Measurements from ENCODE around the gene TTC12. TPM values are rescaled to one million over a fixed set of nuclear protein-coding genes. Genes with fewer than 3 reads are reported as not detected.

The TTC12 gene
- total and polyA plus RNA-seq, 8 donors = 4.3 to 13.9 (median 8.0) TPM

DNA sequence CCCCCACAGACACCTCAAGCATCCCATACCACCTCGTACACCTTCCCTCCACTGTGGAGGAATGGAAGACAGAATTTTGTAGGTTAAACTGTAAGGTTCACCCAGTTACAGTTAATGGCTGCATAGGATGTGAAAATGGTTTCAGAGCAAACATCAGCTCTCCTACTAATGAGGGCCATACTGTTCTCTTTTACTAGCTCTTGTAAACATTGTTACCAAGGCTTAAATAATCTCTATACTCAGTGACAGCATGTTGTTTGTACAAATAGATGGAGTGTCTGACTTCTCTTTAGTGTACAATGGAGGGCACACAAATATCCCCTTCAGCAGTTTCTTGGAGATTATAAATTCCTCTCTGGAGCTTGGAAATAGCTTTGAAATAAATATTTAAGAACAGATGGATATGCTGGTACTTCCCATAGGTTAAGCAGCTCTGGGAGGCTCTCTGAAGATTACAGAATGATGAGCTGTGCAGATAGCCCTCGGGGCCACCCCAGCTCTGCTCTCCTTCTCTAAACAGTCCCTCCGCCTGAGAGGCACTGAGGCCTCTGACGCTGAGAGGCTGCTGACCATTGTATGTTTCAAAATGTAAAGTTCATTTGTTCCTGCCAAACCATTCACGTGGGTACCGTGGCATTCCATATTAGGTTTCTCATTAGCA, 25.7 kb downstream of the TTC12 start:
- Histone ChIP-seq H3K27ac (no peak overlapping the region), H3K27me3 (no peaks in the 10 kb centered on the region), H3K4me1 (no peaks in the 10 kb centered on the region), H3K9me3 (no peaks in the 10 kb centered on the region), H3K36me3 (peaks cover 0 to 48% (median 10%) of the 10 kb centered on the region in 3 donors), H3K4me3 (no peak overlapping the region)
- intact Hi-C loops (cut with DNase I) = no loop called here
- DNase-seq (no peak), ATAC-seq (peak in 1 of 4 donors; percentile 34), FAIRE-seq (no peak)
- WGBS, 2 donors = 84 to 85% methylated on average over 6 of the region's 6 CpGs
- no peak for TF ChIP-seq CTCF (IDR thresholded peaks at IDR 0.05)

DNA sequence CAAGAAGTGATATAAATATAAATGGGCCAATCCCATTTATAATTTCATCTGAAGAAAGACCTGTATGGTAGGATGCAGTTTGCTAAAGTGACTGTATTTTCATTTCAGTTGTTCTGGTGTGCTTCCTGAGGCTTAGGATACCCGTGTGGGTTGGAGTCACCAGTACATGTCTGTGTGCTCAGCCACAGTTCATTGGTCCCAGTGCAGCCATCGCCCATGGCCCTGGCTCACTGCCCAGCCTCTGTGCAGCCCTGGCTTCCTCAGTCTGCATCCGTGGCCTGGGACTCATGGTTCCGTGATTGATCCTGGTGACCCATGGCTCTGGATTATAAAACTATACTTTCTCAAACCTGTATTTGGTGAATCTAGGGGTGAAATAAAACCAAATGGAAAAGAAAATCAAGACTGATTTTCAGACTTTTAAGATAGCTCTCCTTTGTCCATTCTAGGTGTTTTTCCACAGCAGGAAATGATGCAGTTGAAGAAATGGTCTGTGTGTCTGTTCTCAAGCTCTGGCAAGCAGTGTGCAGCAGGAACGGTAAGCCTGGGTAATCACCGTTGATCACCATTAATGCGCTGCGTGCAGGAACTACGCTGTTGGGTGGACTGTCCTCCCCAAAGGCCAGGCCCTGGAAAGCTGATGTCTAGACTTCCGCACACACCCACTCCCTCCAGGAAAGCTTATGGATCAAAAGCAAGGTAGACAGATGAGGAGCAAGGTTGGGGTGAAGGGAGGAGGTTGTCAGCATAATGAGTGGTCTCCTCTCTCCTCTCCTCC, 27.2 kb downstream of the TTC12 start:
- no peaks in the 10 kb centered on the region for H3K4me1 ChIP-seq
- H3K9me3 ChIP-seq = no peaks in the 10 kb centered on the region
- FAIRE-seq = no peak
- H3K27ac ChIP-seq = no peak overlapping the region
- WGBS, 2 donors = 88 to 91% methylated on average over 10 of the region's 10 CpGs
- intact Hi-C loops (cut with DNase I) = no loop called here
- no peak for DNase-seq
- no peaks in the 10 kb centered on the region for H3K27me3 ChIP-seq
- no peak for TF ChIP-seq CTCF (IDR thresholded peaks at IDR 0.05)
- ATAC-seq = no peak
- peaks cover 0 to 42% (median 10%) of the 10 kb centered on the region in 3 donors for H3K36me3 ChIP-seq
- no peak overlapping the region for H3K4me3 ChIP-seq

- FAIRE-seq (no peak), ATAC-seq (no peak), DNase-seq (no peak)
- Histone ChIP-seq H3K27ac (no peak overlapping the region), H3K27me3 (no peaks in the 10 kb centered on the region), H3K4me1 (no peaks in the 10 kb centered on the region), H3K36me3 (peaks cover 0 to 23% (median 10%) of the 10 kb centered on the region in 3 donors), H3K4me3 (no peak overlapping the region), H3K9me3 (no peaks in the 10 kb centered on the region)
- 84% methylated on average over 8 of the region's 8 CpGs for WGBS, 2 donors
- TF ChIP-seq CTCF (IDR thresholded peaks at IDR 0.05) = no peak
- intact Hi-C loops (cut with DNase I) = no loop called here
Measured at GRCh38 chr11:113345978-113346377, 31.6 kb downstream of the TTC12 start.

GRCh38 chr11:113349528-113349927, 35.1 kb downstream of the TTC12 start:
- Histone ChIP-seq H3K27me3 (no peaks in the 10 kb centered on the region), H3K4me1 (no peaks in the 10 kb centered on the region), H3K9me3 (no peaks in the 10 kb centered on the region), H3K4me3 (no peak overlapping the region), H3K27ac (no peak overlapping the region), H3K36me3 (peaks cover 0 to 4% (median 0%) of the 10 kb centered on the region in 3 donors)
- FAIRE-seq (no peak), ATAC-seq (no peak), DNase-seq (no peak)
- 90 to 94% methylated on average over 3 of the region's 3 CpGs for WGBS, 2 donors
- no peak for TF ChIP-seq CTCF (IDR thresholded peaks at IDR 0.05)
- intact Hi-C loops (cut with DNase I) = no loop called here
